Right lung (tissue), 5 donors: ENCODE measurements around the gene MRPL33. TPM values are rescaled to one million over a fixed set of nuclear protein-coding genes. Genes with fewer than 3 reads are reported as not detected.

Experiments
- DNase-seq, 2 donors: peaks; one replicate each; pipeline ENCODE4 v3.0.0-alpha.2; 2013
- polyA plus RNA-seq, 5 donors: library from polyadenylated mRNA; unstranded; fragments of 120-200 nt; gene quantifications; one replicate each; pipeline versions ENCODE4 v1.2.1 to v1.2.3, GENCODE V29; 2013; ENCODE audit warnings: inconsistent platforms in 1 of 5, low replicate concordance in 1 of 5; ENCODE audit not compliant: insufficient read length in 5 of 5, insufficient read depth in 1 of 5

The MRPL33 gene
- polyA plus RNA-seq, 5 donors: 90.6 to 129 (median 102) TPM

GRCh38 chr2:27806311-27807059 is 35.0 kb downstream of the MRPL33 start:
- DNase-seq: no peak

- no peak for DNase-seq
Measured at GRCh38 chr2:27807476-27807875, 36.0 kb downstream of the MRPL33 start.

- DNase-seq: no peak
Measured at GRCh38 chr2:27808418-27808817, 36.9 kb downstream of the MRPL33 start.

DNA sequence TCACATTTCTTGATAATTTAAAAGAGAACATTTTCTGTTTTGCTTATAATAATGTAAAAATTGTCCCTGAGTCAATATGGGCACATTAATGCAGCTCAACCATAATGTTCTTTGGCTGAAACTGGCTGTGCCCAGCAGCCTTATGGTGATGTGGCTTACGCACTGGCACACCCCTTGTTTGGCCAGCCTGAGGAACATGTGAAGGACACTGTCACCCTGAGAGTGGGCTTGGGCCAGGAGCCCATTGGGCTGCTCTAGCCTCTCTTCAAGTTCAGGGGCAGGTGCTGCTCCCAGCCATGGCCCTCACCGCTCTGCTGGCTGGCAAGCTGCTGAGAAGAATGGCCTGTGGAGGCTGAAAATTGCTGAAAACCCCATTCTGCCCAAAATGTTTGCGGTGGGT is 37.5 kb downstream of the MRPL33 start:
- DNase-seq: no peak

DNA sequence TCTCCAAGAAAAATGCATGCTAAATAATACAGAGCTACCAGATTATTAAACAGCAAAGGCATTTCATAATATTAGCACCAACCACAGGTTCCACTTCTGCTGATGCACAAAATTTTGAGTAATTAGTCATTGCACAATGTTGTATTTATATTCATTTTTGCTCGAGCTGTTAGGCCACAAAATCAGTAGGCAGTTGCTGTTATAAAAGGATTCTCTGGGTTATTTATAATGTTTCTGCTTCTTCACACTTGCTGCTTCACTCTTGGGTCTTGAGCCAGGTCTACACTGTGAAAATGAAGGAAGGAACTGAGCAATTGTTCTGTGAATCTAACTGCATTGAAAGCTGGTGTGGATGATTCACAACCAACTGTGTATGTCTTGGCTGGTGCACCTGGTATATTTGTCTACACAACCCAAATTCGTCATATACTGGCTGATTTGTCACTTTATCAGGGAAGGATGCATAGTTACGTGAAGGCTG is 38.3 kb downstream of the MRPL33 start:
- no peak for DNase-seq

- DNase-seq: no peak
Measured at GRCh38 chr2:27810455-27810854, 38.9 kb downstream of the MRPL33 start.

DNA sequence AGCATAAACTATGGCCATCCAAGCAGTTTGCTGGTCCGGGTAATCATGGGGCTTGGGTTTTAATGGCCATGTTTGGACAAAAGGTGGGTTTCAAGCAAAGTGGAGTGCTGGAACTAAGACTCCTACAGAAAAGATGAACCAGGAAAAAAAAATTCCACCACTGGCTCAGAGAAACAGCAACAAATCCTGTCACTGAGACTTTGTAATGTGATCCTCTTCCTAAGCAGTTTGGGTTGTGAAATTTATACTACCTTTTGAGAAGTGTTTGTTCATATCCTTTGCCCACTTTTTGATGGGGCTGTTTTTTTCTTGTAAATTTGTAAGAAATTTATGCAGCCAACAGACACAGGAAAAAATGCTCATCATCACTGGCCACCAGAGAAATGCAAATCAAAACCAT is 40.2 kb downstream of the MRPL33 start:
- no peak for DNase-seq

- DNase-seq: no peak
Measured at GRCh38 chr2:27814758-27815157, 43.2 kb downstream of the MRPL33 start.

- no peak for DNase-seq
Measured at GRCh38 chr2:27815860-27816438, 44.4 kb downstream of the MRPL33 start.

GRCh38 chr2:27822049-27822448 is 50.5 kb downstream of the MRPL33 start:
- DNase-seq: no peak

- no peak for DNase-seq
Measured at GRCh38 chr2:27823135-27823534, 51.6 kb downstream of the MRPL33 start.

- DNase-seq: no peak
Measured at GRCh38 chr2:27823569-27823968, 52.0 kb downstream of the MRPL33 start.

DNA sequence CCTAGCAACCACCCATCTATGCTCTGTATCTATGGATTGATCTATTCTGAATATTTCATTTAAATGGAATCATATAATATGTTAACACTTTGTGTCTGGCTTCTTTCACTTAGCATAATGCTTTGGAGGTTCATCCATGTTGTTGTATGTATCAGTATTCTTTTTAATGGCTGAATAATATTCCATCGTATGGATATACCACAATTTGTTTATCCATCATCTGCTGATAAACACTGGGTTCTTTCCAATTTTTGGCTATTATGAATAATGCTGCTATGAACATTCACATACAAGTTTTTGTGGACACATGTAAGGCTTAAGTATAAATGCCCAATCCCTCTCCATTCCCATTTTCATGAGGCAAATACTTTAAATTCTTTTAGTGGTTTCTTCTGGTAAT is 52.9 kb downstream of the MRPL33 start:
- no peak for DNase-seq

- no peak for DNase-seq
Measured at GRCh38 chr2:27828305-27828704, 56.8 kb downstream of the MRPL33 start.

Other genes starting within 250 kb of the MRPL33 start
- gene ZNF512, start 188.7 kb upstream of the MRPL33 start, polyA plus RNA-seq: 10 to 100 TPM; 61.9 to 89.3 (median 87.2) TPM
- 10 to 100 TPM; 11.6 to 15.9 (median 13.2) TPM for gene CCDC121, start 142.7 kb upstream of the MRPL33 start, polyA plus RNA-seq
- gene GPN1, start 142.7 kb upstream of the MRPL33 start, polyA plus RNA-seq: 10 to 100 TPM; 51.2 to 68.1 (median 64.2) TPM
- gene SUPT7L, start 108.1 kb upstream of the MRPL33 start, polyA plus RNA-seq: 10 to 100 TPM; 47.6 to 64.5 (median 59.9) TPM
- 10 to 100 TPM; 28.8 to 37.0 (median 34.3) TPM for gene SLC4A1AP, start 107.8 kb upstream of the MRPL33 start, polyA plus RNA-seq
- gene RBKS, start 118.7 kb downstream of the MRPL33 start, polyA plus RNA-seq: 1 to 10 TPM; 1.9 to 2.9 (median 2.1) TPM
- gene BABAM2, start 119.0 kb downstream of the MRPL33 start, polyA plus RNA-seq: 10 to 100 TPM; 26.9 to 29.0 (median 27.3) TPM